LNCaP clone FGC (cell line): Measurements from ENCODE around the gene SLC22A12.

Experiments
- DNase-seq: peaks from one replicate; pipeline ENCODE4 v3.0.0-alpha.2; 2011; ENCODE audit warnings: low read depth
- H3K4me3 ChIP-seq: 2 replicates; pipeline ENCODE4 v1.5.1; 2011; ENCODE audit warnings: mild to moderate bottlenecking, low read depth, low read length, control low read depth
- TF ChIP-seq, protein P1 (sequence below): IDR thresholded peaks from 2 replicates; pipeline ENCODE4 v1.5.1; 2012; ENCODE audit warnings: mild to moderate bottlenecking; ENCODE audit not compliant: control insufficient read depth, insufficient read depth; ENCODE audit errors: extremely low read depth

Gene SLC22A12

GRCh38 chr11:64619811-64620380 is 28.9 kb downstream of the SLC22A12 start:
- H3K4me3 ChIP-seq: no peak overlapping the region
- TF ChIP-seq, protein P1, sequence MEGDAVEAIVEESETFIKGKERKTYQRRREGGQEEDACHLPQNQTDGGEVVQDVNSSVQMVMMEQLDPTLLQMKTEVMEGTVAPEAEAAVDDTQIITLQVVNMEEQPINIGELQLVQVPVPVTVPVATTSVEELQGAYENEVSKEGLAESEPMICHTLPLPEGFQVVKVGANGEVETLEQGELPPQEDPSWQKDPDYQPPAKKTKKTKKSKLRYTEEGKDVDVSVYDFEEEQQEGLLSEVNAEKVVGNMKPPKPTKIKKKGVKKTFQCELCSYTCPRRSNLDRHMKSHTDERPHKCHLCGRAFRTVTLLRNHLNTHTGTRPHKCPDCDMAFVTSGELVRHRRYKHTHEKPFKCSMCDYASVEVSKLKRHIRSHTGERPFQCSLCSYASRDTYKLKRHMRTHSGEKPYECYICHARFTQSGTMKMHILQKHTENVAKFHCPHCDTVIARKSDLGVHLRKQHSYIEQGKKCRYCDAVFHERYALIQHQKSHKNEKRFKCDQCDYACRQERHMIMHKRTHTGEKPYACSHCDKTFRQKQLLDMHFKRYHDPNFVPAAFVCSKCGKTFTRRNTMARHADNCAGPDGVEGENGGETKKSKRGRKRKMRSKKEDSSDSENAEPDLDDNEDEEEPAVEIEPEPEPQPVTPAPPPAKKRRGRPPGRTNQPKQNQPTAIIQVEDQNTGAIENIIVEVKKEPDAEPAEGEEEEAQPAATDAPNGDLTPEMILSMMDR: no peak
- peak; percentile 1 for DNase-seq

DNA sequence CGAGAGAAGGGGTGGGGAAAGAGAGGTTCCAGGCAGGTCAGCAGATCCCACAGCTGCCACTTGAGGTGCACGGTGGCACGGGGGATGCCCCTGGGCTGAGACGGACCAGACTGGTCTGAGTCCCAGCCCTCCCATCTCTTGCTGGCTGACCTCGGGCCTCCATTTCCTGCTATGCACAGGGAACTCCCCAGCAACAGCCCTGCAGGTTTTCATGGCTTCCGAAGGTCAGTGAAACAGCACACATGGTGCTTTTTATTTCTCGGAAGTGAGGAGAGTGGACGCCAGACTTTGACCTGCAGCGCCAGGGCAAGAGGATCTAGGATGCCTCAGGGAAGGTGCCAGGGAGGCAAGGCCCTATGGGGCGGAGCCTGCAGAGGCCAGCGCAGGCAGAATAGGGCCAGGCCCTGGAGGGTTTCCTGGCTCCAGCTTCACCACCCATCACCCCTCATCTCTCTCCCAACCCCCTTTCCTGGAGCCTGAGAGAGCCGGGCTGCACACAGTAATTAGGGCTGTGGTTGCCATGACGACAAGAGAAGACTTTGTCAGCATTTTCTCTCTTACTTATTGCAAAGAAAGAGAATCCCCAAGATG is 29.5 kb downstream of the SLC22A12 start:
- TF ChIP-seq, protein P1: no peak
- H3K4me3 ChIP-seq: no peak overlapping the region
- DNase-seq: no peak

DNA sequence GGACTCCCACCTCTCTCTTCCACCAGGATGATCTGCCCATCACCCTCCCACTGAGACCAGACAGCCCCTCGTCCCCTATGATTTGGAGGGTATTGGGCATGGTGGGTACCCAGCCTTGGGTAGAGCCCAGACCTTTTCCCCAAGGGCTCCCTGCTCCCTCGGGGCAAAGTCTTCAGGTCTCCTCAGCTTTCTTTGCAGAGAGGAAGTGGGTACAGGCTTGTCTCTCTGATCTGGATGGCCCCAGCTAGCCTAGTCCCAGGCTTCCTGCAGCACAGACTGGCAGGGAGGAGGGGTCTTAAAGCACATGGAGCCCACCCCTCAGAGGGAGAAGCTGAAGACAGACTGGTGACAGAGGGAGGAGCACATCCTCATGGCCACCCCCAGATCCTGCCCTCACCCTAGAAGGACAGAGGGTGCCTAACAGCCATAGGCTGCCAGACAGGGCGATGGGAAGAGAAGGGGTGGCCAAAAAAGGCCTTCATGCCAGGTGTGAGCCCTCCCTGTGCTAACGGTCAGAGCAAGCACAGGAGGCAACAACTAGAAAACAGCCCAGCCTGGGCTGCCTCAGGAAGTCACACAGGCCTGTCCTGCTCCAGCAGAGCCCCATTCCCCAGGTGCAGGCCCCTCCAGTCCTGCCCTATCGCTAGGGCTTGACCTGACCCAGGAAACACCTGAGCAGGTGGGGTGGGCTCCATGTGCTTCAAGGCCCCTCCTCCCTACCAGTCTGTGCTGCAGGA is 30.4 kb downstream of the SLC22A12 start:
- TF ChIP-seq, protein P1: no peak
- no peak for DNase-seq
- H3K4me3 ChIP-seq: no peak overlapping the region

DNA sequence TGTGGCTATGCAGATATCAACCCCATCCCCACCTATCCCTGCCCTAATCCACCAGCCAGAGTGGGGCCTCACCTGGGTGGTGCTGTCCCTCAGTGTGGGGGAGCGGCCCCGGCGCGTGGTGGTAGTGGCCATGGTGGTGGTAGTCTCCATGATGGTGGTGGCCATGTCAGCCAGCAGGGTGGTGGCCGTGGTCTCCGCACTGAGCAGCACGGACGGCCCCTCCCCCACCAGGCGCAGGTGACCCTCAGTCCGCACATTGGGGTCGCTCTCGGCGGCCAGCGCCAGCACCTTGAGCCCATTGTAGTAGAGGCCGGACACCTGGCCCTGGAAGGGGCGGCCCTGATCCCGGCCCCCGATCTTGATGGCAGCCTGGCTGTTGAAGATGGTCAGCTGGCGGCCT is 31.7 kb downstream of the SLC22A12 start:
- TF ChIP-seq, protein P1: no peak
- no peak overlapping the region for H3K4me3 ChIP-seq

GRCh38 chr11:64624883-64625481 is 34.0 kb downstream of the SLC22A12 start:
- H3K4me3 ChIP-seq: no peak overlapping the region
- no peak for DNase-seq
- TF ChIP-seq, protein P1: no peak

More for the DNA sequence above, 31.7 kb downstream of the SLC22A12 start:
- DNase-seq: no peak

DNA sequence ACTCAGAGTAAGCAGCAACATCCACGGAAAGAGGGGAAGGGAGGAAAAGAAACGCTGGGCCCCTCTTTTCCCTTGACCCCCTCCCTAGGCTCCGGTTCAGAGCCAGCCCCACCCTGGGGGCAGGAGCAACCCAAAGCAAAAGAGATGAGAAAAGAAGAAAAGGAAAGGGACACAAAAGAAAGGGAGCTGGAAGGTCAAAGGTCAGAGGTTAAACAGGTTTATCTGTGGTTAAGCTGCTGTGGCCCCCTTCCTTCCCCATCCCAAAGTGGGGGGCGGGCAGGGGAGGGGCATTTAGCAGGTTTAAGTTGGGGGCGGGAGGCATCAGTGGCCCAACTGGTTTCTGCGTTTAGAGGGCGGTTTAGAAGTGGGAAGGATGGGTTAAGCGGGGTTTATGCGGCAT is 35.6 kb downstream of the SLC22A12 start:
- H3K4me3 ChIP-seq: no peak overlapping the region
- DNase-seq: no peak
- TF ChIP-seq, protein P1: no peak

- TF ChIP-seq, protein P1: no peak
- no peak overlapping the region for H3K4me3 ChIP-seq
- DNase-seq: no peak
These were observed 36.4 kb downstream of the SLC22A12 start for GRCh38 chr11:64627371-64627770.
